ENCODE data around the gene USP17L30. TPM values are rescaled to one million over a fixed set of nuclear protein-coding genes. Genes with fewer than 3 reads are reported as not detected.
"Not testable (repeated sequence)": the region's sequence is repeated elsewhere in the genome, so short reads cannot be mapped to it uniquely, and the experiment has no call there.

USP17L30 gene
- total RNA-seq, 5 donors from 2014 or later (not counting 1 experiment from before 2014, with no cell fraction given) = not detected

DNA sequence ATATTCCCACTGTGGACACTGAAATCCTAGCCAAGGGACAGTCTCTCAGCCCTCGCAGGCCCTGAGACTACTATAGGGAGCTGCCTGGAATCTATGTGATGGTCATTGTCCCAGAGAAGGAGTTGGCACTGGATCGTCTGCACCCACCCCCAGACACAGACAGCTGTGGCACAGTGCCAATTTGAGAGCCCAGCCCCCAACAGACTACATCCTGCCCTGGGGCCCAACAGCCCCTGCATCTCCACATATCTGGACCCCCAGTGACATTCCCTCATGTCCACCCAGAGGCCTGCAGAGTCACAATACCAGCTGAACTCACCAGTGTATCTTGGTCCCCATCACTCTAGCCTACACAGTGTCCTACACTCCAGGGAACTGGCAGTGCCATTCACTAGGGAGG lies 42.8 kb downstream of the USP17L30 start:
- H3K9me3 Mint-ChIP-seq; H3K27ac ChIP-seq (ENCODE audit: low read length); CTCF ChIA-PET; ATAC-seq (replicated peaks in 1 of 4); H3K4me1 ChIP-seq (ENCODE audit: control insufficient read depth in 1 of 2, extremely low read depth in 1 of 2, insufficient read depth in 2 of 2, low read length in 2 of 2); H3K27me3 Mint-ChIP-seq; H3K27me3 ChIP-seq (replicated peaks in 1 of 2; ENCODE audit: control insufficient read depth in 2 of 2, extremely low read depth in 1 of 2, insufficient read depth in 2 of 2, low read length in 1 of 2); H3K4me3 ChIP-seq (ENCODE audit: control insufficient read depth in 1 of 2, extremely low read depth in 1 of 2, low read length in 1 of 2); POLR2A ChIA-PET; H3K4me3 Mint-ChIP-seq; H3K9me3 ChIP-seq; H3K36me3 ChIP-seq (ENCODE audit: control insufficient read depth in 2 of 2, extremely low read depth in 1 of 2, insufficient read depth in 1 of 2, low read length in 1 of 2); H3K27ac Mint-ChIP-seq; H3K4me1 Mint-ChIP-seq; DNase-seq; H3K36me3 Mint-ChIP-seq: not testable (repeated sequence)
- WGBS (ENCODE audit: insufficient coverage) = no CpG with 5 or more reads among the region's 2 CpGs

DNA sequence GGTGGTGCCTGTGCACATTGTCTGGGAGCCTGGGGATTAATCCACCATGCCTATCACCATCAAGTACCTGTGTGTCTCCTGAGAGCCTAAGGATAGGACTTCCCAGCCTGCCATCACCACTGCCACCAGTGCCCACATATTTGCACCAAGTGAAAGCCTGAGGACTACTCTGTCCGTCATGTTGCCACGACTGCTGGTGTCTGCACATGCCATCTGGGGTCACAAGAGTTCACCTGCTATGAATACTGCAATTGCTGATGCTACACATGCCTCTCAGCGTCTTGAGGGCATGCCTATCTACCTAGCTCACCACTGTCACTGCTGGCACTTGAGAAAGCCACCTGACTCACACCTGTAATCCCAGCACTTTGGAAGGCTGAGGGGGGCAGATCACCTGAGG lies 43.6 kb downstream of the USP17L30 start:
- H3K27me3 ChIP-seq (replicated peaks in 1 of 2; ENCODE audit: control insufficient read depth in 2 of 2, extremely low read depth in 1 of 2, insufficient read depth in 2 of 2, low read length in 1 of 2); H3K9me3 ChIP-seq; H3K4me3 ChIP-seq (ENCODE audit: control insufficient read depth in 1 of 2, extremely low read depth in 1 of 2, low read length in 1 of 2); ATAC-seq (replicated peaks in 1 of 4); H3K27ac ChIP-seq (ENCODE audit: low read length); H3K27me3 Mint-ChIP-seq; H3K4me3 Mint-ChIP-seq; CTCF ChIA-PET; H3K4me1 Mint-ChIP-seq; POLR2A ChIA-PET; H3K4me1 ChIP-seq (ENCODE audit: control insufficient read depth in 1 of 2, extremely low read depth in 1 of 2, insufficient read depth in 2 of 2, low read length in 2 of 2); DNase-seq; H3K36me3 ChIP-seq (ENCODE audit: control insufficient read depth in 2 of 2, extremely low read depth in 1 of 2, insufficient read depth in 1 of 2, low read length in 1 of 2); H3K9me3 Mint-ChIP-seq; H3K27ac Mint-ChIP-seq; H3K36me3 Mint-ChIP-seq: not testable (repeated sequence)
- no CpG with 5 or more reads among the region's 3 CpGs for WGBS (ENCODE audit: insufficient coverage)

DNA sequence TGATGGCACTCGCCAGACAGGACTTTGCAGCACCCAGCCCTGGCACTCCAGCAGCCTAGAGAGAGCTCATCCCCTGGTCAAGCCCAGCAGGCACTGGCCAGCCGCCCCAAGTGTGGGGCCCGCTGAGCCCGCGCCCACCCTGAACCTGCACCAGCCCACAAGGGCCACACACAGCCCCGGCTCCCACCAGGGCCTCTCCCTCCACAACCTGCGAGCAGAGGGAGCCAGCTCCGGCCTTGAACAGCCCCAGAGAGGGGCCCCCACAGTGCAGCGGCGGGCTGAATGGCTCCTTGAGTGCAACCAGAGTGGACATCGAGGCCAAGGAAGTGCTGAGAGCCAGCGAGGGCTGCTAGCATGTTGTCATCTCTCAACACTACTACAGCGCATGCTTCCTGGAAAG lies 46.9 kb downstream of the USP17L30 start:
- ChIA-PET CTCF (no interaction called here), POLR2A (no interaction called here)
- Histone ChIP-seq H3K9me3 (no peaks in the 10 kb centered on the region), H3K4me3 (ENCODE audit: control insufficient read depth in 1 of 2, extremely low read depth in 1 of 2, low read length in 1 of 2) (no peak overlapping the region), H3K4me1 (ENCODE audit: control insufficient read depth in 1 of 2, extremely low read depth in 1 of 2, insufficient read depth in 2 of 2, low read length in 2 of 2) (no peaks in the 10 kb centered on the region), H3K27me3 (replicated peaks in 1 of 2; ENCODE audit: control insufficient read depth in 2 of 2, extremely low read depth in 1 of 2, insufficient read depth in 2 of 2, low read length in 1 of 2) (no peaks in the 10 kb centered on the region), H3K36me3 (ENCODE audit: control insufficient read depth in 2 of 2, extremely low read depth in 1 of 2, insufficient read depth in 1 of 2, low read length in 1 of 2) (no peaks in the 10 kb centered on the region), H3K27ac (ENCODE audit: low read length) (no peak overlapping the region)
- Mint-ChIP-seq H3K27ac (no peak overlapping the region), H3K4me3 (no peak overlapping the region), H3K36me3 (no peaks in the 10 kb centered on the region), H3K4me1 (no peaks in the 10 kb centered on the region), H3K9me3 (peaks cover 2 to 16% (median 12%) of the 10 kb centered on the region in 3 donors), H3K27me3 (peaks cover 3% of the 10 kb centered on the region in 2 donors)
- no peak for ATAC-seq (replicated peaks in 1 of 4)
- no peak for DNase-seq
- WGBS (ENCODE audit: insufficient coverage) = 76% methylated on average over 2 of the region's 13 CpGs

Other genes with a start within 250 kb of the USP17L30 start
- gene FAM90A26, start 192.7 kb upstream of the USP17L30 start, total RNA-seq = not detected
- not detected for gene USP17L10, start 152.5 kb upstream of the USP17L30 start, total RNA-seq
- gene USP17L11, start 147.7 kb upstream of the USP17L30 start, total RNA-seq = not detected
- gene USP17L12, start 143.0 kb upstream of the USP17L30 start, total RNA-seq = not detected
- not detected for gene USP17L13, start 138.2 kb upstream of the USP17L30 start, total RNA-seq
- under 1 TPM in 1 of 5 donors, not detected in 4; 0.20 TPM for gene USP17L15, start 128.7 kb upstream of the USP17L30 start, total RNA-seq
- gene USP17L17, start 119.2 kb upstream of the USP17L30 start, total RNA-seq = not detected
- not detected for gene USP17L18, start 114.5 kb upstream of the USP17L30 start, total RNA-seq
- gene USP17L19, start 109.8 kb upstream of the USP17L30 start, total RNA-seq = not detected
- not detected for gene USP17L20, start 105.0 kb upstream of the USP17L30 start, total RNA-seq
- not detected for gene USP17L21, start 100.3 kb upstream of the USP17L30 start, total RNA-seq
- gene USP17L22, start 95.5 kb upstream of the USP17L30 start, total RNA-seq = not detected
- gene USP17L24, start 38.0 kb upstream of the USP17L30 start, total RNA-seq = not detected
- gene USP17L25, start 33.2 kb upstream of the USP17L30 start, total RNA-seq = not detected
- gene USP17L26, start 28.5 kb upstream of the USP17L30 start, total RNA-seq = not detected
- not detected for gene USP17L5, start 23.7 kb upstream of the USP17L30 start, total RNA-seq
- gene USP17L27, start 19.0 kb upstream of the USP17L30 start, total RNA-seq = not detected
- not detected for gene USP17L28, start 14.2 kb upstream of the USP17L30 start, total RNA-seq
- not detected for gene USP17L29, start 9.5 kb upstream of the USP17L30 start, total RNA-seq
- not detected for gene DEFB131A, start 81.3 kb downstream of the USP17L30 start, total RNA-seq